ENCODE data around the gene COL11A1.

GRCh38 chr1:102872526-102872925 lies 235.8 kb downstream of the COL11A1 start:
- TF ChIP-seq CTCF (conservative IDR thresholded peaks at IDR 0.05): no peak
- no peak for TF ChIP-seq EZH2 (IDR thresholded peaks at IDR 0.05; ENCODE audit: low read depth)

Measured in PC-9 (cell line).